ENCODE data around the gene FASTK.
"Not testable (repeated sequence)": the region's sequence is repeated elsewhere in the genome, so short reads cannot be mapped to it uniquely, and the experiment has no call there.

Gene FASTK

DNA sequence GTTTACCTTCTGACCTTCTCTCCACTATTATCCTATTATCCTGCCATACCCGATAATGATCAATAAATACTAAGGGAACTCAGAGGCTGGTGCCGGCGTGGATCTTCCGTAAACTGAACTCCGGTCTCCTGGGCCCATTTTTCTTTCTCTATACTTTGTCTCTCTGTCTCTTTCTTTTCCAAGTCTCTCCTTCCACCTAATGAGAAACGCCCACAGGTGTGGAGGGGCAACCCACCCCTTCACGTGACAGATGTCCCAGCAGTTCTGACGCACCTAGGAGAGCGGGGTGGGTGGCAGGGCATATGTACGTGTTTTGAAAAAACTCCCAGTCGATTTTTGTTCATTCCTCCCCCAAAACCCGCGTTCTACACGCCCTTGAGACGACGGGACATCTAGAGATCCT lies 52.9 kb downstream of the FASTK start:
- not testable (repeated sequence) for DNase-seq (ENCODE audit: low spot score)

DNA sequence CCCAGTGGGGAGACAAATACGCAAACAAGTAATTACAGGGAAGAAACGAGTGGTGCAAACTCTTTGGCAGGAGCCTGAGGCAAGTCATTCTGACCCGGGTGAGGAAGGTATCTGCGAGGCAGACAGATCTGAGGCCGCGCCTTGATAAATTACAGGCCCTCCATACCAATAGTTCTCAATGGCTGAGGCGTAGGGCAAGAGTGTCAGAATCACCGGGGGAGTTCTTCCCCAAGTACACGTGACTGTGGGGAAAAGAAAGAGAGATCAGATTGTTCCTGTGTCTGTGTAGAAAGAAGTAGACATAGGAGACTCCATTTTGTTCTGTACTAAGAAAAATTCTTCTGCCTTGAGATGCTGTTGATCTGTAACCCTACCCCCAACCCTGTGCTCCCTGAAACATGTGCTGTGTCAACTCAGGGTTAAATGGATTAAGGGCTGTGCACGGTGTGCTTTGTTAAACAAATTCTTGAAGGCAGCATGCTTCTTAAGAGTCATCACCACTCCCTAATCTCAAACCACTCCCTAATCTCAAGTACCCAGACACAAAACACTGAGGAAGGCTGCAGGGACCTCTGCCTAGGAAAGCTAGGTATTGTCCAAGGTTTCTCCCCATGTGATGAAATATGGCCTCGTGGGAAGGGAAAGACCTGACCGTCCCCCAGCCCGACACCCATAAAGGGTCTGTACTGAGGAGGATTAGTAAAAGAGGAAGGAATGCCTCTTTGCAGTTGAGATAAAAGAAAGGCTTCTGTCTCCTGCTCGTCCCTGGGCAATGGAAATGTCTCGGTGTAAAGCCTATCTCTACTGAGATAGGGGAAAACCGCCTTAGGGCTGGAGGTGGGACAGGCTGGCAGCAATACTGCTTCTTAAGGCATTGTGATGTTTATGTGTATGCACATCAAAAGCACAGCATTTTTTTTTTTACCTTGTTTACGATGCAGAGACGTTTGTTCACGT lies 53.6 kb downstream of the FASTK start:
- not testable (repeated sequence) for DNase-seq (ENCODE audit: low spot score)

Data from HuH-7.5 (cell line).